ENCODE results near the gene CARHSP1.

The CARHSP1 gene

GRCh38 chr16:8869212-8869987 lies 594 bp upstream of the CARHSP1 start:
- DNase-seq = no peak

GRCh38 chr16:8867932-8868415 lies 832 bp downstream of the CARHSP1 start:
- peak; percentile 28 for DNase-seq

GRCh38 chr16:8867216-8867931 lies 1.4 kb downstream of the CARHSP1 start:
- DNase-seq = no peak

- no peak for DNase-seq
Measured at GRCh38 chr16:8866884-8867215, 2.0 kb downstream of the CARHSP1 start.

GRCh38 chr16:8866118-8866883 lies 2.5 kb downstream of the CARHSP1 start:
- DNase-seq = no peak

- no peak for DNase-seq
Measured at GRCh38 chr16:8865145-8865882, 3.5 kb downstream of the CARHSP1 start.

GRCh38 chr16:8864480-8865110 lies 4.2 kb downstream of the CARHSP1 start:
- no peak for DNase-seq

- no peak for DNase-seq
Measured at GRCh38 chr16:8863594-8864424, 5.0 kb downstream of the CARHSP1 start.

GRCh38 chr16:8862309-8863130 lies 6.3 kb downstream of the CARHSP1 start:
- no peak for DNase-seq

GRCh38 chr16:8861563-8862308 lies 7.1 kb downstream of the CARHSP1 start:
- DNase-seq = no peak

- DNase-seq = no peak
Measured at GRCh38 chr16:8859913-8860881, 8.6 kb downstream of the CARHSP1 start.

- DNase-seq = no peak
Measured at GRCh38 chr16:8858994-8859912, 9.6 kb downstream of the CARHSP1 start.

- DNase-seq = no peak
Measured at GRCh38 chr16:8855972-8856371, 12.8 kb downstream of the CARHSP1 start.

GRCh38 chr16:8855051-8855786 lies 13.6 kb downstream of the CARHSP1 start:
- DNase-seq = no peak

- DNase-seq = no peak
Measured at GRCh38 chr16:8854298-8854948, 14.4 kb downstream of the CARHSP1 start.

- no peak for DNase-seq
Measured at GRCh38 chr16:8853611-8854010, 15.2 kb downstream of the CARHSP1 start.
